Activated naive CD8-positive, alpha-beta T cell treated with anti-CD3 and anti-CD28 coated beads for 36 hours (primary cell): Measurements from ENCODE around the gene FCRL6. TPM values are rescaled to one million over a fixed set of nuclear protein-coding genes. Genes with fewer than 3 reads are reported as not detected.

Experiments used
- DNase-seq: peaks from one replicate; pipeline ENCODE4 v3.0.0; 2021
- H3K27ac Mint-ChIP-seq: one replicate; pipeline ENCODE4 v1.8.0; 2022; ENCODE audit warnings: mild to moderate bottlenecking, moderate library complexity, mixed read lengths
- H3K27me3 Mint-ChIP-seq: one replicate; pipeline ENCODE4 v1.8.0; 2022; ENCODE audit warnings: mild to moderate bottlenecking, mixed read lengths
- H3K36me3 Mint-ChIP-seq: one replicate; pipeline ENCODE4 v1.8.0; 2021; ENCODE audit warnings: mild to moderate bottlenecking, mixed read lengths
- H3K4me1 Mint-ChIP-seq: one replicate; pipeline ENCODE4 v1.8.0; 2021; ENCODE audit warnings: mixed read lengths
- H3K4me3 Mint-ChIP-seq: one replicate; pipeline ENCODE4 v1.8.0; 2022; ENCODE audit warnings: mild to moderate bottlenecking, moderate library complexity, mixed read lengths
- H3K9me3 Mint-ChIP-seq: one replicate; pipeline ENCODE4 v1.8.0; 2022; ENCODE audit warnings: mixed read lengths
- total RNA-seq, 2 experiments: library from RNA; stranded (reverse); gene quantifications; one replicate each; pipeline ENCODE4 v1.2.3, GENCODE V29; 2021

FCRL6 gene
- not detected for total RNA-seq

DNA sequence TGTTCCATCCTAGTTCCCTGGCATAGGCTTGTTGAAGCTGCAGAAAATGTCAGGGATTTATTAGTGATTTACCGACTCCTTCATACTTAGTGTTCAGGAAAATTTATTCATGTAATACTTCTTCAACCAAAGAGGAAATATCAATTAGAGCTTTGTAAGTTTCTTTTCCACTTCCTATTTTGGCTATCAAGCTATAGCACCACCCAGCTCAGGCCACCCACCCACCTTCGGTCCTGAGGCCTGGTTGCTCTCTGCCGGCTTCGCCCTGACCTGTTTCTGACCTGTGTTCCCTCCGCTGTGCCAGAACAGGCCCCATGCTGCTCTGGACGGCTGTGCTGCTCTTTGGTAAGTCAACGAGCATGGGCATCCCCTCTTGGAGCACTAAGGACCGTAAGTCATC is at the start of gene FCRL6:
FCRL6 (plus strand) TSS at position 250 of the 400 bp plus-strand sequence; CDS start at position 315, 65 bp downstream.
- Mint-ChIP-seq H3K4me1 (peaks cover 14% of the 10 kb centered on the region), H3K4me3 (no peak within 1 kb of the TSS), H3K27ac (no peak within 1 kb of the TSS), H3K36me3 (peaks cover 2% of the 10 kb centered on the region), H3K9me3 (no peaks in the 10 kb centered on the region), H3K27me3 (no peaks in the 10 kb centered on the region)
- DNase-seq: no peak

DNA sequence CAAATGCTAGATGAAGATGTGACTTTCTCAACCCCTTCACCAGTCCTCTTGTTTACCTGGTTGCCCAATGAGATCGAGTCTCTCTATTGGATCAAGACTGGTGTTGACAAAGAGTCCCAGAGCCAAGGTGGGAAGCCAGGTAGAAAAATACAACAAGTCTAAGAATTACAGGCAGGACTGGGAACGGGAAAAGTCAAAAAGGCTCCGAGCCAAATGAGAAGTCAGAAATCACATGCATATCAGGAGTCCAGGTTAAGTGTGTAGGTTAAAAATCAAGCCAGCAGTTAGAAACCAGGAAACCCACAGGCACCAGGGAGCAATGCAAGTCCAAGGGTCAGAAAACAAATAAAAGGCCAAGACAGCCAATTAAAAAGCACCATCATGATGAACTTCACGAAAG is 48.8 kb upstream of the FCRL6 start:
- no peak for DNase-seq
- H3K27me3 Mint-ChIP-seq: no peaks in the 10 kb centered on the region
- H3K4me1 Mint-ChIP-seq: no peaks in the 10 kb centered on the region
- H3K27ac Mint-ChIP-seq: no peak overlapping the region
- no peaks in the 10 kb centered on the region for H3K9me3 Mint-ChIP-seq
- H3K4me3 Mint-ChIP-seq: no peak overlapping the region
- no peaks in the 10 kb centered on the region for H3K36me3 Mint-ChIP-seq

DNA sequence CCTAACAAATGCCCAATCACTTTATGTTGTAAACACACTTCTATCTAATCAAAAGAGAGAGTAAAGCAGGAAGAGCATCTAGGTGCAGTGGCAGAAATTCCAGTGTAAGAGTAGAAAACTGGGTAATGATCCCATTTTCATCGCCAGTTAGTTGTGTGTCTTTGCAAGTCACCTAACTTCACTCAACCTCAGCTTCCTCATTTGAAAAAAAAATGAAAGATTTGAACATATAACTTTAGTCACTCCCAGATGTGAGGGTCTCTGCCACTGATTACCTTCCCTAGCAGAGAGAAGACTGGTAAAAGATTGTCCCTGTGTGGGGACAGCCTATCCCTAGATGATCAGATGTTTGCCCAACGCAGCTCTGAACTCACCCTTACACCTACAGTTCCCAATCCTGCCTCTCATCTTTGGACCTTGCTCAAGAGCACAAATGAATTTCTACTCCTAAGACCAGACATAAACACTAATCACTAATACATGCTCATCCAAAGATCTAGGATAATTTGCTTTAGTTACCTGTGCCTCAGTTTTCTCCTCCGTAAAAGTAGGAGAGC is 46.6 kb upstream of the FCRL6 start:
- DNase-seq: no peak
- no peaks in the 10 kb centered on the region for H3K9me3 Mint-ChIP-seq
- no peak overlapping the region for H3K4me3 Mint-ChIP-seq
- no peak overlapping the region for H3K27ac Mint-ChIP-seq
- no peaks in the 10 kb centered on the region for H3K27me3 Mint-ChIP-seq
- no peaks in the 10 kb centered on the region for H3K36me3 Mint-ChIP-seq
- no peaks in the 10 kb centered on the region for H3K4me1 Mint-ChIP-seq

GRCh38 chr1:159756397-159756796 is 45.8 kb upstream of the FCRL6 start:
- Mint-ChIP-seq H3K36me3 (no peaks in the 10 kb centered on the region), H3K4me1 (no peaks in the 10 kb centered on the region), H3K27me3 (no peaks in the 10 kb centered on the region), H3K9me3 (no peaks in the 10 kb centered on the region), H3K27ac (no peak overlapping the region), H3K4me3 (no peak overlapping the region)
- DNase-seq: no peak

GRCh38 chr1:159763686-159764085 is 38.5 kb upstream of the FCRL6 start:
- DNase-seq: no peak
- no peak overlapping the region for H3K27ac Mint-ChIP-seq
- no peaks in the 10 kb centered on the region for H3K4me1 Mint-ChIP-seq
- no peak overlapping the region for H3K4me3 Mint-ChIP-seq
- H3K36me3 Mint-ChIP-seq: no peaks in the 10 kb centered on the region
- H3K27me3 Mint-ChIP-seq: peaks cover 12% of the 10 kb centered on the region
- H3K9me3 Mint-ChIP-seq: no peaks in the 10 kb centered on the region

DNA sequence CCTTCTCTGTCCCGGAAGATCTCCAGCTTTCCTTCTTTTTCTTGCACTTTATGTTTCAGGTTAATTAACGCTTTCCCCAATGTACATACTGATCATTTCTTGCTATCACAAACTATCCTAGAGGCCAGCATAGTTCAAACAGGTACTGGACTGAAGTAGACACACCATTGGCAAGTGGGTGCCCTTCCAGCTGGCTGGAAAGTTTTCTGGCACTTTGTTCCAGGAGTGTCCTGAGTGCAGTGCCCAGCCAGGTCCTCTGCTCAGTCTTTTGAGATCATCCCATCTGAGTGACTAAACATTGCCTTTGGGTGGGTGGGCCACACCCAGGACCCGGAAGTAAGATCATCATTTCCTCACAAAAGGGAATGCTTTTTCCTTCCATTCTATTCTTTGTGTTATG is 36.4 kb upstream of the FCRL6 start:
- H3K27ac Mint-ChIP-seq: no peak overlapping the region

GRCh38 chr1:159771127-159771895 is 30.8 kb upstream of the FCRL6 start:
- Mint-ChIP-seq H3K27ac (no peak overlapping the region), H3K36me3 (no peaks in the 10 kb centered on the region), H3K4me3 (no peak overlapping the region), H3K4me1 (no peaks in the 10 kb centered on the region), H3K9me3 (no peaks in the 10 kb centered on the region), H3K27me3 (no peaks in the 10 kb centered on the region)
- no peak for DNase-seq

More for the DNA sequence above, 36.4 kb upstream of the FCRL6 start:
- no peak for DNase-seq
- Mint-ChIP-seq H3K9me3 (no peaks in the 10 kb centered on the region), H3K4me3 (no peak overlapping the region), H3K27me3 (peaks cover 12% of the 10 kb centered on the region), H3K36me3 (no peaks in the 10 kb centered on the region), H3K4me1 (no peaks in the 10 kb centered on the region)

DNA sequence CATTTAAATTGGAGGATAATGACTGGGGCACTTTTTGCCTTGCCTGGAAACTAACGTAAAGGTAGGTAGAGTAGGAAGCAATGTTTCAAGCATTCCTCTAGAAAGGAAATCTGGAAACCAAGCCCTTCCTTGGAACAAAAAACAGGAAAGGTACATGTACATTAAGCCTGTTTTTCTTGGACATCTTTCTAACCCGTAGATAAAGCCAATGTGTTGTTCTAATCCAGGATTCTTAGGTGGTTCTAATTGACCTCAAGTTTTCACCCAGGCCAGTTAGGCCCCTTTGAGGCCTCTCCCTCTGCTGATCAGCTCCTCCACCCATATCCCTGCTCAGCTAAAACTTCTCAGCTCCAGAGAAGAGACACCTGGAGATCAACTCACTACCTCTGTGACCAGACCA is 27.7 kb upstream of the FCRL6 start:
- no peak for DNase-seq
- Mint-ChIP-seq H3K4me3 (no peak overlapping the region), H3K4me1 (peaks cover under 1% of the 10 kb centered on the region), H3K36me3 (no peaks in the 10 kb centered on the region), H3K27me3 (no peaks in the 10 kb centered on the region), H3K27ac (no peak overlapping the region), H3K9me3 (no peaks in the 10 kb centered on the region)

- no peak overlapping the region for H3K27ac Mint-ChIP-seq
- H3K4me3 Mint-ChIP-seq: no peak overlapping the region
- H3K27me3 Mint-ChIP-seq: no peaks in the 10 kb centered on the region
These were observed 26.4 kb upstream of the FCRL6 start for GRCh38 chr1:159775716-159776115.

GRCh38 chr1:159778266-159778665 is 23.9 kb upstream of the FCRL6 start:
- DNase-seq: no peak
- peaks cover 4% of the 10 kb centered on the region for H3K36me3 Mint-ChIP-seq
- H3K27me3 Mint-ChIP-seq: no peaks in the 10 kb centered on the region
- no peak overlapping the region for H3K4me3 Mint-ChIP-seq
- no peak overlapping the region for H3K27ac Mint-ChIP-seq
- H3K9me3 Mint-ChIP-seq: no peaks in the 10 kb centered on the region
- peaks cover 10% of the 10 kb centered on the region for H3K4me1 Mint-ChIP-seq

More at GRCh38 chr1:159775716-159776115, 26.4 kb upstream of the FCRL6 start:
- no peaks in the 10 kb centered on the region for H3K36me3 Mint-ChIP-seq
- H3K9me3 Mint-ChIP-seq: no peaks in the 10 kb centered on the region
- DNase-seq: no peak
- peaks cover 7% of the 10 kb centered on the region for H3K4me1 Mint-ChIP-seq

- H3K27me3 Mint-ChIP-seq: no peaks in the 10 kb centered on the region
- peaks cover 10% of the 10 kb centered on the region for H3K4me1 Mint-ChIP-seq
- H3K9me3 Mint-ChIP-seq: no peaks in the 10 kb centered on the region
- no peak overlapping the region for H3K27ac Mint-ChIP-seq
- peaks cover 4% of the 10 kb centered on the region for H3K36me3 Mint-ChIP-seq
- H3K4me3 Mint-ChIP-seq: no peak overlapping the region
- no peak for DNase-seq
These were observed 22.7 kb upstream of the FCRL6 start for GRCh38 chr1:159779403-159779851.

GRCh38 chr1:159780583-159781582 is 21.3 kb upstream of the FCRL6 start, which contains the start of gene DUSP23:
Gene DUSP23 (plus strand): TSS chr1:159780962. CDS start chr1:159781101, 139 bp downstream.
- no peaks in the 10 kb centered on the region for H3K27me3 Mint-ChIP-seq
- peak within 1 kb of the TSS; percentile 79 for H3K4me3 Mint-ChIP-seq
- H3K36me3 Mint-ChIP-seq: peaks cover 4% of the 10 kb centered on the region
- no peaks in the 10 kb centered on the region for H3K9me3 Mint-ChIP-seq
- peak; percentile 97 for DNase-seq
- peaks cover 10% of the 10 kb centered on the region for H3K4me1 Mint-ChIP-seq
- H3K27ac Mint-ChIP-seq: peak within 1 kb of the TSS; percentile 49

DNA sequence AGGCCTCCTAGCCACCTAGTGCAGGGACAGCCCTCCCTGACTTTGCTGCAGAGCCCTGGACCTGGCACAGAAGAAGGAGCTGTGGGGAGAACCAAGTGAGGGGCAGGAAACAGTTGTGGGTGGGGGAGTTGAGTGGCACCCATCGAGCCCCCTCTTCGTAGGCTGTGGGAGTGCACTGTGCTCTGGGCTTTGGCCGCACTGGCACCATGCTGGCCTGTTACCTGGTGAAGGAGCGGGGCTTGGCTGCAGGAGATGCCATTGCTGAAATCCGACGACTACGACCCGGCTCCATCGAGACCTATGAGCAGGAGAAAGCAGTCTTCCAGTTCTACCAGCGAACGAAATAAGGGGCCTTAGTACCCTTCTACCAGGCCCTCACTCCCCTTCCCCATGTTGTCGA is 20.2 kb upstream of the FCRL6 start:
- Mint-ChIP-seq H3K4me3 (peak overlapping the region; percentile 79), H3K27me3 (no peaks in the 10 kb centered on the region), H3K36me3 (peaks cover 4% of the 10 kb centered on the region), H3K27ac (no peak overlapping the region), H3K4me1 (peaks cover 10% of the 10 kb centered on the region), H3K9me3 (no peaks in the 10 kb centered on the region)
- DNase-seq: no peak

DNA sequence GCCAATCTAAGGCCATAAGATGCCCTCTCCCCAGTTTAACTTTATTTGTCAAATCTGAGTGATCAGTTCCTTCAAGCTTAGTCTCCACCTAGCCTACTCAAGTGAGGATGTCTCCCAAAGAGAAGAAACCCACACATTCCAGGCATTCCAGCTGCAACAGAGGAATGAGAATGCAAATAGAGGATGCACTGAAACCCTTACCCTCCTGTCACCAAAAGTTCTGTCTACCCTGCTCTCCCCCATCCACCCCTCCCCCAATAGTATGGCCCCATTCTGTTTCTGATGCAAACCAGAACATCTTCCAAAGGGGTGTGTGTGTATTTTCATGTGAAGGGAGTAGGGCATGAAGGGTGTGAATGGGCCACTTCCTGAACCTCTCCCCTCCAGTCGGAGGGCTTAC is 18.4 kb upstream of the FCRL6 start:
- H3K27me3 Mint-ChIP-seq: no peaks in the 10 kb centered on the region
- no peaks in the 10 kb centered on the region for H3K9me3 Mint-ChIP-seq
- H3K36me3 Mint-ChIP-seq: peaks cover 4% of the 10 kb centered on the region
- no peak overlapping the region for H3K27ac Mint-ChIP-seq
- H3K4me1 Mint-ChIP-seq: peaks cover 10% of the 10 kb centered on the region
- DNase-seq: no peak
- H3K4me3 Mint-ChIP-seq: no peak overlapping the region

GRCh38 chr1:159786465-159786864 is 15.7 kb upstream of the FCRL6 start:
- H3K27ac Mint-ChIP-seq: no peak overlapping the region
- peaks cover 4% of the 10 kb centered on the region for H3K36me3 Mint-ChIP-seq
- H3K9me3 Mint-ChIP-seq: no peaks in the 10 kb centered on the region
- no peak overlapping the region for H3K4me3 Mint-ChIP-seq
- peaks cover under 1% of the 10 kb centered on the region for H3K4me1 Mint-ChIP-seq
- no peak for DNase-seq
- peaks cover 8% of the 10 kb centered on the region for H3K27me3 Mint-ChIP-seq
